ENCODE results near the gene MACF1.

The MACF1 gene

DNA sequence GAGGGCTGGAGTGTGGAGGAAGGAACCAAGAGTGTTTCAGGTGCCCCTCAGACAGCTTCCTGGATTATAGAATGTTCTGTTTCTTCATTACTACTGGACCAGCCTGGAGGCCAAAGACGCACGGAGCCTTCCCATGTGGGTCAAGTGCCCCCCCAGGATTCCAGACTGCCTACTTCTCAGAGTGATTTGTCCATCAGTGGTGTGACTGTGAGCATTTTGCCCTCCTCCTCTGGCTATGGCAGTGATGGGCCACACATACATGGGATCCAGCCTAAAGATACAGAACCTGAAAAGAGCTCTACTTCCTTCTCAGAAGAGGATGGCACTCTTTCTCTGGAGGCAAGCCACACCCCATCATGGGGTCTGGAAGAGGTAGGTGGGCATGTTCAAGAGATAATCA, 64.9 kb downstream of the MACF1 start:
- TF ChIP-seq, protein P1, sequence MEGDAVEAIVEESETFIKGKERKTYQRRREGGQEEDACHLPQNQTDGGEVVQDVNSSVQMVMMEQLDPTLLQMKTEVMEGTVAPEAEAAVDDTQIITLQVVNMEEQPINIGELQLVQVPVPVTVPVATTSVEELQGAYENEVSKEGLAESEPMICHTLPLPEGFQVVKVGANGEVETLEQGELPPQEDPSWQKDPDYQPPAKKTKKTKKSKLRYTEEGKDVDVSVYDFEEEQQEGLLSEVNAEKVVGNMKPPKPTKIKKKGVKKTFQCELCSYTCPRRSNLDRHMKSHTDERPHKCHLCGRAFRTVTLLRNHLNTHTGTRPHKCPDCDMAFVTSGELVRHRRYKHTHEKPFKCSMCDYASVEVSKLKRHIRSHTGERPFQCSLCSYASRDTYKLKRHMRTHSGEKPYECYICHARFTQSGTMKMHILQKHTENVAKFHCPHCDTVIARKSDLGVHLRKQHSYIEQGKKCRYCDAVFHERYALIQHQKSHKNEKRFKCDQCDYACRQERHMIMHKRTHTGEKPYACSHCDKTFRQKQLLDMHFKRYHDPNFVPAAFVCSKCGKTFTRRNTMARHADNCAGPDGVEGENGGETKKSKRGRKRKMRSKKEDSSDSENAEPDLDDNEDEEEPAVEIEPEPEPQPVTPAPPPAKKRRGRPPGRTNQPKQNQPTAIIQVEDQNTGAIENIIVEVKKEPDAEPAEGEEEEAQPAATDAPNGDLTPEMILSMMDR (IDR thresholded peaks at IDR 0.05; ENCODE audit: unreplicated experiment in 3 of 3), result no peak
- Mint-ChIP-seq H3K27me3 (ENCODE audit: low read depth) (no peaks in the 10 kb centered on the region), H3K27ac (peak overlapping the region; percentile 91 to 98 (median 94)), H3K36me3 (ENCODE audit: low read depth) (peaks cover 4% of the 10 kb centered on the region), H3K4me1 (peaks cover 76% of the 10 kb centered on the region), H3K4me3 (peak overlapping the region in 2 of 3 experiments; percentile 73 to 75), H3K9me3 (no peaks in the 10 kb centered on the region)

DNA sequence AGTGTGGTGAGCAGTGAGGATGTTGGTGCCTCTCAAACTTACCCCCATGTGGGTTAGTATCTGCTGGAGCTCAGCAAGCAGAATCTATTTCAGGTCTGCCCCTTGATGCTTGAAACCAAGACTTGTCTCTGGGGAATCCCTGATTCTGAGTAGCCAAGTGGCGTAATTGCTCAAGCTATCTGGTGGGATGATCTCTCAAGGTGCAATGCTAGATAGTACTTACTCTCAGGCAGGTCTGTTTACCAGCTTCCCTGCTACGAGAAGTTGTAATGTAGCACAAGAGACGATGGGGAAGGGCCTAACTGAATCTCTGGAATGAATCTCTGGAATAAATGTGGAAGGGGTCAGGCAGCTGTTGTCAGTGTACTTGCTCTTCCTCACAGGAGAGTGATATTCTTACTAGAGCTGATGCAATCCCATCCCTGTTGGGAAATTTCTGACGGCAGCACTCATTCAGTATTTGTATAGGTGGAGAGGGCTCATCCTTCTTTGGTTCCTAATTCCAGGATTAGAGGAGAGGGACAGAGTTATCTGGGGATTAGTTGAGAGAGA, 65.4 kb downstream of the MACF1 start:
- Mint-ChIP-seq H3K27ac (peak overlapping the region; percentile 91 to 98 (median 94)), H3K4me3 (peak overlapping the region; percentile 53 to 75 (median 65)), H3K27me3 (ENCODE audit: low read depth) (no peaks in the 10 kb centered on the region), H3K36me3 (ENCODE audit: low read depth) (peaks cover 4% of the 10 kb centered on the region), H3K9me3 (no peaks in the 10 kb centered on the region), H3K4me1 (peaks cover 79% of the 10 kb centered on the region)
- TF ChIP-seq, protein P1 (IDR thresholded peaks at IDR 0.05; ENCODE audit: unreplicated experiment in 3 of 3), result no peak

DNA sequence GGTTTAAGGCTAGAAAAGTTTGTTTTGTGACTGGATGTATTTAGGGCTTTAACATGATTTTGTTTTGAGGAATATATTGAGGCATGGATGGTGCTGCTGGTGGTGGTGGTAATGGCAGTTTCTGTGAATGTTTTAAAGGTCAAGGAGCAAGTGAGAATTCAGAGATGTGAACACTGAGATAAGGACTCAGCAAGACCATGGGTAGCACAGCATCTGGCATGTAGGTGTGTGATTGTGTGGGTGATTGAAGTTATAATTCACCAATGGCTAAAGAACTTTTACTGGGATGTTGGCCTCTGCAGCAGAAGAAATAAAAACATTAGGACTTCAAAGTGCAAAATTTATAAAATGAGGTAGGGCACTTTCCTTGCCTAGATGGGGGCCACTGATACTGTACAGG, 65.9 kb downstream of the MACF1 start:
- H3K27ac Mint-ChIP-seq, result peak overlapping the region; percentile 91 to 98 (median 94)
- TF ChIP-seq, protein P1 (IDR thresholded peaks at IDR 0.05; ENCODE audit: unreplicated experiment in 3 of 3), result no peak
- peak overlapping the region; percentile 53 to 75 (median 65) for H3K4me3 Mint-ChIP-seq
- no peaks in the 10 kb centered on the region for H3K9me3 Mint-ChIP-seq
- peaks cover 74% of the 10 kb centered on the region for H3K4me1 Mint-ChIP-seq
- H3K36me3 Mint-ChIP-seq (ENCODE audit: low read depth), result peaks cover 4% of the 10 kb centered on the region
- H3K27me3 Mint-ChIP-seq (ENCODE audit: low read depth), result peaks cover 3% of the 10 kb centered on the region

DNA sequence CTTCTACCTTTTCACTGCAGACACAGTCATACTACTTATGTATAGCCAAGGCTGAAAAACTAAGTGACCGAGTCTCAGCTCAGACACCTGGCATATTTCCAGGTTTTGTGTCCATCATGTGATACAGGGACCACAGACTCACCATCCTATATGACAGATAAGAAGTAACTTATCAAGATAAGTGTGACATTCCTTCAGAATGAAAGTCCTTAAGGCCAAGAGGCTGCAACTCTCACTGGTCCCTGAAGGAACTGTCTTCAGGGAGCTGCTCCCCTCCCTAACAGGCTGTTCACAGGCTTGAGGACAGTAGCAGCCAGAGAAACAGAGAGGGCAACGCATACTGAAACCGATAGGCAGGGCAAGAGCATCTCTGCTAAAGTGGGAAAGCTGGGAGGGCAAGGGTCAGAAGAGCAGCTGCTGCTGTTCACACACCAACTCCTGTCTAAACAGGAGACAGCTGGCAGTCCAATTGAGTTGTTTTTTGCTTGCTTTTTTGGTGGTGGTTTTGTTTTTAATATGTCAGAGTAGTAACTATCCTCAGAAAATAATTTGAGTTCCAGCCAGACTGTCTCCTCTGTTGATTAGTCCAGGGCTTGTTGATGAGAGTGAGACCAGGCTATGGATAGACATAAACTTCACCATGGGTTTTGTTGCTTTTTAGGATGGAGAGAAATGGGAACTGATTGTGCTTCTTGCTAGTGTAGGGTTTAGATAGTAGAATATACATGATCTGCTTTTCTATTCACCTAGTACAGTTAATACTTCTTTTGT, 67.7 kb downstream of the MACF1 start:
- Mint-ChIP-seq H3K27me3 (ENCODE audit: low read depth) (peaks cover 3% of the 10 kb centered on the region), H3K27ac (peak overlapping the region; percentile 83 to 94 (median 93)), H3K9me3 (no peaks in the 10 kb centered on the region), H3K4me3 (peak overlapping the region in 2 of 3 experiments; percentile 23 to 30), H3K4me1 (peaks cover 66% of the 10 kb centered on the region), H3K36me3 (ENCODE audit: low read depth) (peaks cover 4% of the 10 kb centered on the region)
- TF ChIP-seq, protein P1 (IDR thresholded peaks at IDR 0.05; ENCODE audit: unreplicated experiment in 3 of 3), result no peak

DNA sequence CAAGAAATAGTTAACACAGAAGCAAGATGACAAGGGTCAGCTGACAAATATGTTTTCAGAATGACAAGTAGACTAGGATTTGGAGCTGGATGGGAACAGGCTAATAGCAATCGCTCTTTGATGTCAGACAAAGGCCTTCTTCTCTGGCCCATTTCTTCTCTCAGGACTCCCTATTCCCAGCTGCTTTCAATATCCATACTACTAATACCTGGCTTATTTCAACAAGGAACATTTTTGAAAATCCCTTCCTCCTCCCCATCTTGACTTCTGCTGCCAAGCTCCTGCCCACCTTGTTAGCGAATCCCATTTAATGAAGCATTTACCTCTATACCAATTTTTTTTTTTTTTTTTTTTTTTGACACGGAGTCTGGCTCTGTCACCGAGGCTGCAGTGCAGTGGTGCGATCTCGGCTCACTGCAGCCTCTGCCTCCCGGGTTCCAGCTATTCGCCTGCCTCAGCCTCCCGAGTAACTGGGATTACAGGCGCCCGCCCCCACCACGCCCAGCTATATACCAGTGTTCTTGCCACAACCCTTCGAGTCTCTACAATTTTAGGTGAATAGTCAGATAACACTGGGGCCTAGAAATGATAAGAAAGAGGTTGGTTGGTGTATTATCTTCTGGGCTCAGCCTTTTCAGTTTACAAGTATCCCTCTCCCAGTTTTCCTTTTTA, 68.4 kb downstream of the MACF1 start:
- H3K36me3 Mint-ChIP-seq (ENCODE audit: low read depth), result peaks cover 4% of the 10 kb centered on the region
- H3K9me3 Mint-ChIP-seq, result no peaks in the 10 kb centered on the region
- H3K27me3 Mint-ChIP-seq (ENCODE audit: low read depth), result peaks cover 3% of the 10 kb centered on the region

More for the DNA sequence above, 68.4 kb downstream of the MACF1 start:
- Mint-ChIP-seq H3K27ac (peak overlapping the region; percentile 83 to 94 (median 93)), H3K4me3 (peak overlapping the region in 2 of 3 experiments; percentile 10 to 30), H3K4me1 (peaks cover 70% of the 10 kb centered on the region)
- TF ChIP-seq, protein P1 (IDR thresholded peaks at IDR 0.05; ENCODE audit: unreplicated experiment in 3 of 3), result no peak
